Naive B cell (primary cell): ENCODE results near the gene PSG7. TPM values are rescaled to one million over a fixed set of nuclear protein-coding genes. Genes with fewer than 3 reads are reported as not detected.
"Not testable (repeated sequence)": the region's sequence is repeated elsewhere in the genome, so short reads cannot be mapped to it uniquely, and the experiment has no call there.

Experiments
- ATAC-seq, 2 donors: fragments of 150-1000 bp; cut with Tn5 transposase; 2 replicates each; pipeline ENCODE4 v1.10.0; 2021; ENCODE audit warnings: low read depth in 2 of 2, mild to moderate bottlenecking in 2 of 2, moderate library complexity in 2 of 2
- DNase-seq: peaks from one replicate; pipeline ENCODE4 v3.0.0; 2022
- H3K27ac Mint-ChIP-seq, 6 donors: one replicate each; pipeline ENCODE4 v1.8.0; 2020 to 2022; ENCODE audit warnings: mild to moderate bottlenecking in 6 of 6, mixed read lengths in 6 of 6, moderate library complexity in 5 of 6, inconsistent platforms in 2 of 6
- H3K27me3 Mint-ChIP-seq, 3 donors: one replicate each; pipeline ENCODE4 v1.8.0; 2021 to 2022; ENCODE audit warnings: mixed read lengths in 3 of 3, mild to moderate bottlenecking in 1 of 3
- H3K36me3 Mint-ChIP-seq, 2 donors: one replicate each; pipeline ENCODE4 v1.8.0; 2020 to 2022; ENCODE audit warnings: mixed read lengths in 2 of 2, inconsistent platforms in 1 of 2, mild to moderate bottlenecking in 1 of 2
- H3K4me1 Mint-ChIP-seq, 3 donors: one replicate each; pipeline ENCODE4 v1.8.0; 2020 to 2022; ENCODE audit warnings: mixed read lengths in 3 of 3, inconsistent platforms in 1 of 3, mild to moderate bottlenecking in 1 of 3, moderate library complexity in 1 of 3
- H3K4me3 Mint-ChIP-seq, 8 donors: one replicate each; pipeline ENCODE4 v1.8.0; 2020 to 2022; ENCODE audit warnings: mild to moderate bottlenecking in 8 of 8, mixed read lengths in 8 of 8, moderate library complexity in 8 of 8, inconsistent platforms in 2 of 8
- H3K9me3 Mint-ChIP-seq, 7 donors: one replicate each; pipeline ENCODE4 v1.8.0; 2020 to 2022; ENCODE audit warnings: mixed read lengths in 7 of 7, mild to moderate bottlenecking in 5 of 7, inconsistent platforms in 2 of 7, moderate library complexity in 1 of 7
- polyA plus RNA-seq, 6 donors: library from polyadenylated mRNA; unstranded; fragments of 300-500 nt; fragmentation: Illumina TruSeq; gene quantifications; one replicate each; pipeline ENCODE4 v1.2.3, GENCODE V29; 2021; ENCODE audit warnings: low read depth in 6 of 6

Gene PSG7
- polyA plus RNA-seq, 6 donors from 2014 or later, result not detected

DNA sequence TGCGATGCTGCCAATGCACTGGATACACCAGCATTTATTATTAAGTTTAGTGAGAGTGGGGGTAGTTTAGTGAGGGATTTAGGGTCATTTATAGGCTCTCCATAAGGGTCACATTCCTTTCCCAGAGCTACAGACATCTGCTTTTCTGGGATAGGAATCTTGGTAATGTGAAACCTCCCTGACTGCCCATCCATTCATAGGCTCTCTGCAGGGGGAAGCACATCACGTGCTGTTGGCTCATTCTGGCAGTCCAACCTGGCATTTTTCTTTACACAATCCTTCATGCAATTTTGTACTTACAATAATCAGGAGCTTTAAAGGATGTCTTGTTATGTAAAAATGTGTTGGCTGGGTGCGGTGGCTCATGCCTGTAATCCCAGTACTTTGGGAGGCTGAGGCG is 36.4 kb downstream of the PSG7 start:
- not testable (repeated sequence) for ATAC-seq, H3K4me1 Mint-ChIP-seq

GRCh38 chr19:42899674-42900073 is 37.3 kb downstream of the PSG7 start:
- H3K27ac Mint-ChIP-seq, H3K4me1 Mint-ChIP-seq, H3K4me3 Mint-ChIP-seq, ATAC-seq, DNase-seq, H3K36me3 Mint-ChIP-seq: not testable (repeated sequence)
- H3K27me3 Mint-ChIP-seq, result peaks cover 19 to 27% (median 26%) of the 10 kb centered on the region in 3 donors
- H3K9me3 Mint-ChIP-seq, result peaks cover 0 to 15% (median 10%) of the 10 kb centered on the region in 7 donors

More for the DNA sequence above, 36.4 kb downstream of the PSG7 start:
- Mint-ChIP-seq H3K9me3 (peaks cover 0 to 14% (median 10%) of the 10 kb centered on the region in 7 donors), H3K27ac (peak overlapping the region in 1 of 6 donors; percentile 1), H3K27me3 (peaks cover 21 to 27% (median 26%) of the 10 kb centered on the region in 3 donors)
- not testable (repeated sequence) for DNase-seq, H3K36me3 Mint-ChIP-seq, H3K4me3 Mint-ChIP-seq

- Mint-ChIP-seq H3K9me3 (peaks cover 0 to 17% (median 10%) of the 10 kb centered on the region in 7 donors), H3K27me3 (peaks cover 19 to 27% (median 26%) of the 10 kb centered on the region in 3 donors)
- not testable (repeated sequence) for ATAC-seq, H3K27ac Mint-ChIP-seq, H3K36me3 Mint-ChIP-seq, H3K4me1 Mint-ChIP-seq, DNase-seq, H3K4me3 Mint-ChIP-seq
Observed at GRCh38 chr19:42899110-42899509, 37.9 kb downstream of the PSG7 start.

- DNase-seq, H3K4me1 Mint-ChIP-seq, H3K4me3 Mint-ChIP-seq, ATAC-seq, H3K27ac Mint-ChIP-seq, H3K36me3 Mint-ChIP-seq: not testable (repeated sequence)
- peaks cover 19 to 27% (median 26%) of the 10 kb centered on the region in 3 donors for H3K27me3 Mint-ChIP-seq
- peaks cover 0 to 17% (median 10%) of the 10 kb centered on the region in 7 donors for H3K9me3 Mint-ChIP-seq
Observed at GRCh38 chr19:42898656-42899055, 38.4 kb downstream of the PSG7 start.

GRCh38 chr19:42897729-42898128 is 39.3 kb downstream of the PSG7 start:
- not testable (repeated sequence) for H3K4me3 Mint-ChIP-seq, H3K4me1 Mint-ChIP-seq, H3K27ac Mint-ChIP-seq, H3K36me3 Mint-ChIP-seq, ATAC-seq, DNase-seq
- peaks cover under 1 to 22% (median 14%) of the 10 kb centered on the region in 7 donors for H3K9me3 Mint-ChIP-seq
- peaks cover 18 to 22% (median 19%) of the 10 kb centered on the region in 3 donors for H3K27me3 Mint-ChIP-seq

GRCh38 chr19:42890446-42890845 is 46.6 kb downstream of the PSG7 start:
- not testable (repeated sequence) for ATAC-seq, DNase-seq, H3K27ac Mint-ChIP-seq, H3K4me3 Mint-ChIP-seq, H3K4me1 Mint-ChIP-seq, H3K36me3 Mint-ChIP-seq
- peaks cover 3 to 28% (median 21%) of the 10 kb centered on the region in 7 donors for H3K9me3 Mint-ChIP-seq
- H3K27me3 Mint-ChIP-seq, result peaks cover 10 to 23% (median 12%) of the 10 kb centered on the region in 3 donors

DNA sequence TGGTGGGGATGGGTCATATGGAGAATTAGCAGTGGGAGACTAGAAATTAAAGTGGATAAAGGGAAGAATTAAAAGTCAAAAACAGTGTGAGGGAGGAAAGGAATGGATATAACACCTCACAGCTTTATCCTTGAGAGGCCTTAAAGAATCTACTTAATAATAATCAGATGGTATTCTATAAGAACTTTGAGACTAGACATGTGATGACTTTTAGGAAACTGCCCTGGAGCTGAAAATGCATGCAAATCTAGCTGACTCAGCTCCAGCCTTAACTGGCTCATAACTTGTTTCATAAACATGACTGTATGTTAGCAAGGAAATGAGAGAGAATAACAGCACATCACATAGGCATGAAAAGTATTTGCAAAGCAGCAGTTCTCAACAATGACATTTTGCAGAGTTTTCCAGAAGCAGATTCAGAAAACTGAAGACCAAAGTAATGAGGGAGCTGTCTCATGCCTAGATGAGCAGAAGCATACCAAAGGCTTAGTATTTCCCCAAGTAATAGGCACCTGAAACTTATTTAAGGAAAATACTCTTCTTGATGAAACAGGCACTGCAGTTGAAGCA is 49.0 kb downstream of the PSG7 start:
- H3K36me3 Mint-ChIP-seq, ATAC-seq, H3K4me1 Mint-ChIP-seq, H3K4me3 Mint-ChIP-seq, H3K27ac Mint-ChIP-seq, DNase-seq: not testable (repeated sequence)
- Mint-ChIP-seq H3K9me3 (peaks cover 3 to 25% (median 15%) of the 10 kb centered on the region in 7 donors), H3K27me3 (peaks cover 29 to 42% (median 31%) of the 10 kb centered on the region in 3 donors)

DNA sequence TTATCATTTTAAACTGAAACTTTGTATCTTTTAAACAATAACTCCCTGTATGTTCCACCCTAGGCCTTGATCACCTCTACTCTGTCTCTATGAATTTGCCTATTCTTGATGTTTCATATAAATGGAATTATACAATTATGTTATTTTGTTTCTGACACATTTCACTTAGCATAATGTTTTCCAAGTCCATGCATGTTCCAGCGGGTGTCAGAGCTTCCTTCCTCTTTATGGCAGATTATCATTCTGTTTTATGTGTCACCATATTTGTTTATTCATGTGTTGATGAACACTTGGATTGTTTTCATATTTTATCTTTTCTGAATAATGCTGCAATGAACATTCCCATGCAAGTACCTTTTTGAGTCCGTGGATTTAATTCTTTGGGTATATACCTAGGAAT is 54.3 kb downstream of the PSG7 start:
- not testable (repeated sequence) for H3K27ac Mint-ChIP-seq, DNase-seq, H3K9me3 Mint-ChIP-seq, H3K4me1 Mint-ChIP-seq, H3K36me3 Mint-ChIP-seq, ATAC-seq, H3K4me3 Mint-ChIP-seq
- H3K27me3 Mint-ChIP-seq, result peaks cover 34 to 63% (median 53%) of the 10 kb centered on the region in 3 donors

GRCh38 chr19:42882010-42882409 is 55.0 kb downstream of the PSG7 start:
- Mint-ChIP-seq H3K27me3 (peaks cover 34 to 56% (median 53%) of the 10 kb centered on the region in 3 donors), H3K27ac (peak overlapping the region in 1 of 6 donors; percentile 47)
- ATAC-seq, H3K4me3 Mint-ChIP-seq, H3K36me3 Mint-ChIP-seq, DNase-seq, H3K4me1 Mint-ChIP-seq, H3K9me3 Mint-ChIP-seq: not testable (repeated sequence)

DNA sequence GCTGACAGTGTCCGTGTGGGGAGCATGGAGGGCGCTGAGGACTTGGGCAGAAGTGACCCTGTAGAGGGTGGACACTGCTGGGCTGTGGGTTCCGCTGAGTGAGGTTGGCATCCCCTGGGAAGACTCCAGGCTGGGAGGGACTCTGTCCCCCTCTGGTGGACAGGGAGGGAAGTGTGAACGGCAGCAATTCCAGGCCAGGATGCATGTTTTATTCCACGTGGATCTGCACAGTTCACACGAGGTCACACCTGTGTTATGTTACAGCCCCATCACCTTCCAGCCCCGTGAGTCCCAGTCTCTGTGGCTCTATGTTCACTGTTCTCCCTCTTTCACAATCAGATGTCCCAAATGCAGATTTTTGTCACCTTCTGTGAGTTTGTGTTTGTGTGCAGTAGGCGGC is 55.7 kb downstream of the PSG7 start:
- not testable (repeated sequence) for H3K4me3 Mint-ChIP-seq, H3K27ac Mint-ChIP-seq, H3K4me1 Mint-ChIP-seq, DNase-seq, H3K9me3 Mint-ChIP-seq, ATAC-seq, H3K36me3 Mint-ChIP-seq
- H3K27me3 Mint-ChIP-seq, result peaks cover 29 to 52% (median 49%) of the 10 kb centered on the region in 3 donors

- not testable (repeated sequence) for ATAC-seq, H3K27ac Mint-ChIP-seq, H3K36me3 Mint-ChIP-seq, H3K4me3 Mint-ChIP-seq, DNase-seq, H3K9me3 Mint-ChIP-seq, H3K4me1 Mint-ChIP-seq
- peaks cover 25 to 52% (median 43%) of the 10 kb centered on the region in 3 donors for H3K27me3 Mint-ChIP-seq
Observed at GRCh38 chr19:42880621-42881020, 56.4 kb downstream of the PSG7 start.

DNA sequence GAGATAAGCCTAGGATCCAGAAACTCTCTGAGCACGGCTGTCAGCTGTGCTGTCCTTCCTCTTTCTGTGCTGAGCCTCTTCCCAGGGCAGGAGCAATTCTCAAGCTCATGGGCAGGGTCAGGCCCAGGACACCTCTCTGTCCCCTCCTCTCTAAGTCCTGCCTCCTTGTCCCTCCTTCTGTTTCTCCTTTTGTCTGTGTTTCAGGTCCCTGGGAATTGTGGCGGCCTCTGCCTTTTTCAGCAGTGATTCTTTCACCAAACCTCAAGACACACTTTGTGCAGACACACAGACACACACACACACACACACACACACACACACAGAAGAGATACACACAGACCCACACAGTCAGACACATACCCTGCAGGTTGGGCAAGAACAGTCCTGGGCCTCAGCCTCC is 57.4 kb downstream of the PSG7 start, which contains the start of gene PSG1:
Gene PSG1 (minus strand): TSS at position 101 of the 400 bp plus-strand sequence. CDS start 132 bp downstream, outside the sequence.
- Mint-ChIP-seq H3K27ac (peak within 1 kb of the TSS in 1 of 6 donors; percentile 30), H3K27me3 (peaks cover 17 to 43% (median 33%) of the 10 kb centered on the region in 3 donors), H3K4me1 (no peaks in the 10 kb centered on the region), H3K36me3 (no peaks in the 10 kb centered on the region), H3K9me3 (peaks cover 0 to 2% (median 0%) of the 10 kb centered on the region in 7 donors), H3K4me3 (peak within 1 kb of the TSS in 1 of 8 donors; percentile 31)
- DNase-seq (no peak), ATAC-seq (no peak)

DNA sequence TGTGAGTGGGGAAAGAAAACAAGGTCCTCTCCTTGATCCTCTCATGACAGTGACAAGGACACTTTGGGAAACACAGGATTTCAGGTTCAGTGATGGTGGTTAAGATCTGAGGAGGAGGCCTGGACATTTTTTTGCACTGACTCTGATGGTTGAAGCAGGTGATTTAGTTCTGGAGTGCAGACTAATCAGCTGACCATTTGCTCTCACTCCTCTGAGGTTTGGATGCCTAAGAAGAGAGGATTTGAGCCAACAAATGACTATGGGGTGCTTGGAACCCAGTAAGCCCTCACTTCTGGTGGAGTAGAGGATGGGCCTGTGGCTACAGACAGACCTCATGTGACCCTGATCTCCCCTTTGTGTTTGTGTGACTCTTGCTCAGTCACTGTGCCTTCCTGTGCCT is 60.4 kb downstream of the PSG7 start:
- not testable (repeated sequence) for DNase-seq, H3K9me3 Mint-ChIP-seq, ATAC-seq, H3K4me3 Mint-ChIP-seq, H3K36me3 Mint-ChIP-seq, H3K27ac Mint-ChIP-seq, H3K4me1 Mint-ChIP-seq
- peaks cover 4 to 32% (median 28%) of the 10 kb centered on the region in 3 donors for H3K27me3 Mint-ChIP-seq

- H3K4me3 Mint-ChIP-seq, H3K4me1 Mint-ChIP-seq, ATAC-seq, DNase-seq, H3K9me3 Mint-ChIP-seq, H3K36me3 Mint-ChIP-seq, H3K27ac Mint-ChIP-seq: not testable (repeated sequence)
- peaks cover 8 to 28% (median 23%) of the 10 kb centered on the region in 3 donors for H3K27me3 Mint-ChIP-seq
Observed at GRCh38 chr19:42875881-42876280, 61.1 kb downstream of the PSG7 start.
